IMR-90 (cell line): ENCODE data around the gene KIF18B. TPM values are rescaled to one million over a fixed set of nuclear protein-coding genes. Genes with fewer than 3 reads are reported as not detected.

Experiments used
- ATAC-seq: fragments of 200-7000 bp; cut with Tn5 transposase; 2 replicates; pipeline ENCODE4 v1.9.1; 2020; ENCODE audit warnings: low read depth, mild to moderate bottlenecking, moderate library complexity
- BruUV-seq: library from RNA; stranded (reverse); fragments of 400-500 nt; replicated peaks from 2 replicates; lab custom pipeline; 2021; lab: Mats Ljungman, UMichigan
- CTCF ChIA-PET: fragments of 300-600 bp; formaldehyde crosslinking; extraction: SDS; loops from one replicate; lab custom pipeline; 2021; ENCODE audit warnings: antibody characterized with exemption; lab: Yijun Ruan, JAX
- POLR2A ChIA-PET: fragments of 300-600 bp; sonication (Branson Sonifier 250); formaldehyde crosslinking; loops from one replicate; lab custom pipeline; 2022; ENCODE audit warnings: antibody characterized with exemption; ENCODE audit not compliant: unreplicated experiment; lab: Charles Lee
- DNase-seq: peaks from one replicate; pipeline ENCODE4 v3.0.0; 2013
- H2AFZ ChIP-seq: replicated peaks from 2 replicates; pipeline ENCODE3; 2013; ENCODE audit warnings: low read length, mild to moderate bottlenecking; ENCODE audit not compliant: poor library complexity
- H2AK5ac ChIP-seq: 2 replicates; pipeline ENCODE4 v1.6.1; 2013; ENCODE audit warnings: low read depth, low read length, inconsistent platforms
- H2AK9ac ChIP-seq: replicated peaks from 2 replicates; pipeline ENCODE3; 2013; ENCODE audit warnings: mild to moderate bottlenecking, low read depth, low read length, moderate library complexity; ENCODE audit not compliant: poor library complexity
- H2BK120ac ChIP-seq: 2 replicates; pipeline ENCODE4 v1.6.1; 2013; ENCODE audit warnings: low read depth, low read length, inconsistent platforms
- H2BK15ac ChIP-seq: 3 replicates; pipeline ENCODE4 v1.6.1; 2013; ENCODE audit warnings: low read depth, low read length, inconsistent platforms
- H2BK20ac ChIP-seq: 2 replicates; pipeline ENCODE4 v1.6.1; 2013; ENCODE audit warnings: low read depth, mild to moderate bottlenecking, inconsistent platforms, low read length, moderate library complexity
- H2BK5ac ChIP-seq: 2 replicates; pipeline ENCODE4 v1.6.1; 2013; ENCODE audit warnings: mild to moderate bottlenecking, low read depth, low read length, inconsistent platforms; ENCODE audit not compliant: poor library complexity, severe bottlenecking
- H3K14ac ChIP-seq: replicated peaks from 2 replicates; pipeline ENCODE4 v1.6.1; 2013; ENCODE audit warnings: low read depth, low read length, inconsistent platforms
- H3K18ac ChIP-seq: 2 replicates; pipeline ENCODE4 v1.6.1; 2013; ENCODE audit warnings: low read depth, low read length, control low read depth
- H3K23ac ChIP-seq: 2 replicates; pipeline ENCODE4 v1.6.1; 2013; ENCODE audit warnings: low read depth, low read length, inconsistent platforms
- H3K27ac ChIP-seq: 2 replicates; pipeline ENCODE4 v1.5.1; 2013; ENCODE audit warnings: mild to moderate bottlenecking, control low read depth, low read length; ENCODE audit not compliant: insufficient read depth
- H3K27me3 ChIP-seq: 2 replicates; pipeline ENCODE4 v1.6.1; 2013; ENCODE audit warnings: low read length; ENCODE audit not compliant: control insufficient read depth, insufficient read depth
- H3K36me3 ChIP-seq: 2 replicates; pipeline ENCODE4 v1.6.1; 2013; ENCODE audit warnings: low read length, mixed read lengths; ENCODE audit not compliant: control insufficient read depth, insufficient read depth
- H3K4ac ChIP-seq: 2 replicates; pipeline ENCODE4 v1.6.1; 2013; ENCODE audit warnings: low read depth, low read length, inconsistent platforms
- H3K4me1 ChIP-seq: 2 replicates; pipeline ENCODE4 v1.6.1; 2013; ENCODE audit warnings: low read length, mixed read lengths; ENCODE audit not compliant: control insufficient read depth, insufficient read depth
- H3K4me2 ChIP-seq: 2 replicates; pipeline ENCODE4 v1.6.1; 2013; ENCODE audit warnings: low read depth, mild to moderate bottlenecking, control low read depth, low read length, moderate library complexity
- H3K4me3 ChIP-seq: 2 replicates; pipeline ENCODE4 v1.5.1; 2013; ENCODE audit warnings: low read depth, mild to moderate bottlenecking, control low read depth, low read length, moderate library complexity; ENCODE audit not compliant: insufficient read depth
- H3K56ac ChIP-seq: 2 replicates; pipeline ENCODE4 v1.6.1; 2013; ENCODE audit warnings: low read length, inconsistent platforms; ENCODE audit not compliant: insufficient read depth; ENCODE audit errors: extremely low read depth
- H3K79me1 ChIP-seq, 2 experiments: 2 replicates each; pipeline ENCODE4 v1.6.1; 2013; ENCODE audit warnings: low read length in 2 of 2, inconsistent platforms in 1 of 2, low read depth in 1 of 2
- H3K9ac ChIP-seq: 2 replicates; pipeline ENCODE4 v1.6.1; 2013; ENCODE audit warnings: low read depth, low read length, control low read depth
- H3K9me1 ChIP-seq: 2 replicates; pipeline ENCODE4 v1.6.1; 2013; ENCODE audit warnings: low read length, inconsistent platforms; ENCODE audit not compliant: insufficient read depth
- H3K9me3 ChIP-seq: 2 replicates; pipeline ENCODE4 v1.6.1; 2013; ENCODE audit warnings: low read length; ENCODE audit not compliant: control insufficient read depth, insufficient read depth
- H4K20me1 ChIP-seq: 2 replicates; pipeline ENCODE4 v1.6.1; 2013; ENCODE audit warnings: low read length, inconsistent platforms; ENCODE audit not compliant: insufficient read depth
- H4K5ac ChIP-seq: 2 replicates; pipeline ENCODE4 v1.6.1; 2013; ENCODE audit warnings: mild to moderate bottlenecking, low read depth, low read length, control low read depth
- H4K8ac ChIP-seq, 2 experiments: 2 replicates each; pipeline ENCODE4 v1.6.1; 2013; ENCODE audit warnings: low read depth in 2 of 2, low read length in 2 of 2, control low read depth in 1 of 2, inconsistent platforms in 1 of 2
- H4K91ac ChIP-seq: 2 replicates; pipeline ENCODE4 v1.6.1; 2013; ENCODE audit warnings: low read depth, low read length, inconsistent platforms; ENCODE audit not compliant: insufficient read depth
- BHLHE40 ChIP-seq: fragments of 150-350 bp; IDR thresholded peaks from 2 replicates; pipeline ENCODE4 v1.6.1; 2016; ENCODE audit warnings: mild to moderate bottlenecking, low read depth, low read length
- CEBPB ChIP-seq: IDR thresholded peaks from 2 replicates; pipeline ENCODE4 v1.6.1; 2012; ENCODE audit warnings: low read depth, low read length, improper control_type of control experiment
- CHD1 ChIP-seq: IDR thresholded peaks from 2 replicates; pipeline ENCODE4 v1.6.1; 2012; ENCODE audit warnings: low read depth, low read length, improper control_type of control experiment
- FOS ChIP-seq: fragments of 150-350 bp; IDR thresholded peaks from 2 replicates; pipeline ENCODE4 v1.6.1; 2016; ENCODE audit warnings: low read depth, low read length
- MAFK ChIP-seq: IDR thresholded peaks from 2 replicates; pipeline ENCODE4 v1.6.1; 2012; ENCODE audit warnings: low read depth, low read length, improper control_type of control experiment
- MAZ ChIP-seq: IDR thresholded peaks from 2 replicates; pipeline ENCODE4 v1.6.1; 2012; ENCODE audit warnings: low read depth, mild to moderate bottlenecking, low read length, improper control_type of control experiment, moderate library complexity, borderline replicate concordance
- MXI1 ChIP-seq: IDR thresholded peaks from 2 replicates; pipeline ENCODE4 v1.6.1; 2012; ENCODE audit warnings: low read depth, mild to moderate bottlenecking, low read length, moderate library complexity, borderline replicate concordance
- NFE2L2 ChIP-seq: fragments of 150-350 bp; IDR thresholded peaks from 2 replicates; pipeline ENCODE4 v1.6.1; 2016; ENCODE audit warnings: low read depth, mild to moderate bottlenecking, low read length
- POLR2A ChIP-seq: IDR thresholded peaks from 2 replicates; pipeline ENCODE4 v1.6.1; 2012; ENCODE audit warnings: mild to moderate bottlenecking, low read depth, low read length
- RAD21 ChIP-seq: IDR thresholded peaks from 2 replicates; pipeline ENCODE4 v1.6.1; 2012; ENCODE audit warnings: low read length, improper control_type of control experiment
- RFX5 ChIP-seq: IDR thresholded peaks from 2 replicates; pipeline ENCODE4 v1.8.0; 2012; ENCODE audit warnings: low read depth, mild to moderate bottlenecking, low read length, moderate library complexity
- SMC3 ChIP-seq: fragments of 150-350 bp; IDR thresholded peaks from 2 replicates; pipeline ENCODE4 v1.6.1; 2016; ENCODE audit warnings: low read depth, mild to moderate bottlenecking, antibody characterized with exemption, low read length, moderate library complexity
- WGBS, 2 experiments: methylation state at CpG; one replicate each; pipeline versions ENCODE4 v1.1.5 to v1.1.7; 2013; ENCODE audit warnings: missing lambda C conversion rate in 2 of 2; ENCODE audit not compliant: insufficient read length in 1 of 2; ENCODE audit errors: extremely low coverage in 2 of 2; 5-methylcytosine and 5-hydroxymethylcytosine counted together
- dilution Hi-C: fragments of 300-500 bp; cut with HindIII; formaldehyde crosslinking; loops from one replicate; pipeline ENCODE4 v1.14.3; 2018; ENCODE audit warnings: low sequenced_read_pairs; ENCODE audit not compliant: unreplicated experiment
- in situ Hi-C: fragments of 300-500 bp; cut with MboI; formaldehyde crosslinking; loops from 3 replicates; pipeline ENCODE4 v1.14.3; 2019; ENCODE audit warnings: low sequenced_read_pairs, inconsistent platforms, mixed read lengths
- intact Hi-C: fragments of 100-400 bp; cut with micrococcal nuclease; formaldehyde crosslinking; loops from 2 replicates; pipeline ENCODE4 v1.10.0; 2022
- polyA plus RNA-seq, 3 experiments: library from polyadenylated mRNA; depleted of rRNA; stranded (reverse); fragments of >200 nt; gene quantifications; 2 replicates each; pipeline ENCODE4 v1.2.3, GENCODE V29; 2012; ENCODE audit warnings: low replicate concordance in 1 of 3
- total RNA-seq: library from RNA; depleted of rRNA; stranded (reverse); fragments of >200 nt; gene quantifications from 2 replicates; pipeline ENCODE4 v1.2.3, GENCODE V29; 2012
- TF ChIP-seq, protein P1 (sequence below): fragments of 150-350 bp; IDR thresholded peaks from 2 replicates; pipeline ENCODE4 v1.6.1; 2016; ENCODE audit warnings: low read depth, mild to moderate bottlenecking, low read length, moderate library complexity, borderline replicate concordance
- TF ChIP-seq, protein P2 (sequence below): conservative IDR thresholded peaks from 2 replicates; pipeline ENCODE4 v1.5.1; 2012; ENCODE audit warnings: mild to moderate bottlenecking, low read depth, low read length, improper control_type of control experiment
- TF ChIP-seq, protein P3 (sequence below): fragments of 150-350 bp; IDR thresholded peaks from 2 replicates; pipeline ENCODE4 v1.6.1; 2017; ENCODE audit warnings: mild to moderate bottlenecking, antibody characterized with exemption, low read length, low read depth

The KIF18B gene
- total and polyA plus RNA-seq, 2 of the 4 experiments (the other 2 are of a cell fraction): 1.3 to 16.0 TPM

DNA sequence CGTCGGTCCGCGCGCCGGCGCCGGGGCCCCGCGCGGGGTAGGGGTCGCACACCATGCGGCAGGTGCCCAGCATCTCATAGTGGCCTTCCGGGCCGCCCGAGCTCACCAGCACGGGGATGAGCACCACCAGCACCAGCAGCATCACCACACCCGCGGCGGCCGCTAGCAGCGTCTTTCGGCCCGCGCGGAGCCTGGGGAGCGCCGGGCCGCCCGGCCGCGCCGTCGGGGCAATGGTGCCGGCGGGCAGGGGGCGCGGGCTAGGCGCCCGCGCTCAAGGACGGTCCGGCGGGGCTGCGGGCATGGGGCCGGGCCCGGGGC, 20.3 kb upstream of the KIF18B start:
- TF ChIP-seq CHD1 (no peak), FOS (no peak), SMC3 (no peak), MXI1 (no peak), RAD21 (no peak), MAZ (no peak), NFE2L2 (no peak), RFX5 (no peak), CEBPB (no peak), BHLHE40 (no peak), MAFK (no peak), POLR2A (no peak)
- TF ChIP-seq, protein P1, sequence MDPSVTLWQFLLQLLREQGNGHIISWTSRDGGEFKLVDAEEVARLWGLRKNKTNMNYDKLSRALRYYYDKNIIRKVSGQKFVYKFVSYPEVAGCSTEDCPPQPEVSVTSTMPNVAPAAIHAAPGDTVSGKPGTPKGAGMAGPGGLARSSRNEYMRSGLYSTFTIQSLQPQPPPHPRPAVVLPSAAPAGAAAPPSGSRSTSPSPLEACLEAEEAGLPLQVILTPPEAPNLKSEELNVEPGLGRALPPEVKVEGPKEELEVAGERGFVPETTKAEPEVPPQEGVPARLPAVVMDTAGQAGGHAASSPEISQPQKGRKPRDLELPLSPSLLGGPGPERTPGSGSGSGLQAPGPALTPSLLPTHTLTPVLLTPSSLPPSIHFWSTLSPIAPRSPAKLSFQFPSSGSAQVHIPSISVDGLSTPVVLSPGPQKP: no peak
- TF ChIP-seq, protein P2, sequence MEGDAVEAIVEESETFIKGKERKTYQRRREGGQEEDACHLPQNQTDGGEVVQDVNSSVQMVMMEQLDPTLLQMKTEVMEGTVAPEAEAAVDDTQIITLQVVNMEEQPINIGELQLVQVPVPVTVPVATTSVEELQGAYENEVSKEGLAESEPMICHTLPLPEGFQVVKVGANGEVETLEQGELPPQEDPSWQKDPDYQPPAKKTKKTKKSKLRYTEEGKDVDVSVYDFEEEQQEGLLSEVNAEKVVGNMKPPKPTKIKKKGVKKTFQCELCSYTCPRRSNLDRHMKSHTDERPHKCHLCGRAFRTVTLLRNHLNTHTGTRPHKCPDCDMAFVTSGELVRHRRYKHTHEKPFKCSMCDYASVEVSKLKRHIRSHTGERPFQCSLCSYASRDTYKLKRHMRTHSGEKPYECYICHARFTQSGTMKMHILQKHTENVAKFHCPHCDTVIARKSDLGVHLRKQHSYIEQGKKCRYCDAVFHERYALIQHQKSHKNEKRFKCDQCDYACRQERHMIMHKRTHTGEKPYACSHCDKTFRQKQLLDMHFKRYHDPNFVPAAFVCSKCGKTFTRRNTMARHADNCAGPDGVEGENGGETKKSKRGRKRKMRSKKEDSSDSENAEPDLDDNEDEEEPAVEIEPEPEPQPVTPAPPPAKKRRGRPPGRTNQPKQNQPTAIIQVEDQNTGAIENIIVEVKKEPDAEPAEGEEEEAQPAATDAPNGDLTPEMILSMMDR: no peak
- TF ChIP-seq, protein P3, sequence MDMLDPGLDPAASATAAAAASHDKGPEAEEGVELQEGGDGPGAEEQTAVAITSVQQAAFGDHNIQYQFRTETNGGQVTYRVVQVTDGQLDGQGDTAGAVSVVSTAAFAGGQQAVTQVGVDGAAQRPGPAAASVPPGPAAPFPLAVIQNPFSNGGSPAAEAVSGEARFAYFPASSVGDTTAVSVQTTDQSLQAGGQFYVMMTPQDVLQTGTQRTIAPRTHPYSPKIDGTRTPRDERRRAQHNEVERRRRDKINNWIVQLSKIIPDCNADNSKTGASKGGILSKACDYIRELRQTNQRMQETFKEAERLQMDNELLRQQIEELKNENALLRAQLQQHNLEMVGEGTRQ: no peak
- Histone ChIP-seq H2AK9ac (no peak overlapping the region), H3K4me3 (peak overlapping the region; percentile 32), H3K9me1 (peaks cover 4% of the 10 kb centered on the region), H2BK15ac (no peak overlapping the region), H4K91ac (no peak overlapping the region), H3K9ac (no peak overlapping the region), H3K4me1 (peaks cover 11% of the 10 kb centered on the region), H3K14ac (no peak overlapping the region), H3K56ac (no peak overlapping the region), H2AK5ac (no peak overlapping the region), H3K27me3 (peaks cover 50% of the 10 kb centered on the region), H4K5ac (no peak overlapping the region), H3K23ac (no peak overlapping the region), H3K18ac (no peak overlapping the region), H3K79me1 (no peaks in the 10 kb centered on the region), H3K4me2 (peak overlapping the region; percentile 17; the same call in 1 of the 2 replicates), H3K27ac (no peak overlapping the region), H4K20me1 (no peaks in the 10 kb centered on the region; the same call in 1 of the 2 replicates), H3K4ac (no peak overlapping the region), H2BK120ac (no peak overlapping the region), H3K9me3 (no peaks in the 10 kb centered on the region), H3K36me3 (no peaks in the 10 kb centered on the region), H2BK5ac (no peak overlapping the region), H4K8ac (no peak overlapping the region), H2BK20ac (no peak overlapping the region), H2AFZ (peak overlapping the region; percentile 75)
- in situ Hi-C loops (no loop called here), dilution Hi-C loops (no loop called here), intact Hi-C loops (no loop called here)
- ChIA-PET CTCF (interaction anchor here (0.6 kb wide), 2 partner anchors 27 to 52 kb away, joined by 3 read pairs; no protein-coding TSS in a partner anchor), POLR2A (no interaction called here)
- ATAC-seq (no peak), DNase-seq (no peak)
- BruUV-seq: no TSS peak
- WGBS, 2 experiments: 3% methylated on average over 33 of the region's 47 CpGs; no CpG with 5 or more reads in 1 of the 2 experiments
